Measurements from ENCODE around the gene FRS3.

The FRS3 gene

GRCh38 chr6:41724586-41725501 is 54.9 kb downstream of the FRS3 start:
- peak overlapping the region; percentile 65 to 97 (median 85); a peak in 21 of 22 replicates for H3K9ac ChIP-seq
- H3K4me3 ChIP-seq: peak overlapping the region; percentile 12 to 70 (median 60); a peak in 16 of 20 replicates
- no peak for TF ChIP-seq Cebpa-rat (IDR thresholded peaks at IDR 0.05)
- peaks cover 0 to 34% (median 12%) of the 10 kb centered on the region in 11 experiments; a peak in 14 of 22 replicates for H3K36me3 ChIP-seq
- H3K27me3 ChIP-seq: no peaks in the 10 kb centered on the region
- peak overlapping the region; percentile 70 to 100 (median 96) for H3K27ac ChIP-seq
- peaks cover 97 to 99% (median 98%) of the 10 kb centered on the region in 10 experiments for H3K4me1 ChIP-seq
- no peaks in the 10 kb centered on the region for H3K9me3 ChIP-seq (replicated peaks in 1 of 11)
- H4K20me1 ChIP-seq: peaks cover 0 to 53% (median 4%) of the 10 kb centered on the region in 11 experiments; a peak in 9 of 22 replicates
- peak overlapping the region; percentile 96 to 100 (median 99) for H3K4me2 ChIP-seq

DNA sequence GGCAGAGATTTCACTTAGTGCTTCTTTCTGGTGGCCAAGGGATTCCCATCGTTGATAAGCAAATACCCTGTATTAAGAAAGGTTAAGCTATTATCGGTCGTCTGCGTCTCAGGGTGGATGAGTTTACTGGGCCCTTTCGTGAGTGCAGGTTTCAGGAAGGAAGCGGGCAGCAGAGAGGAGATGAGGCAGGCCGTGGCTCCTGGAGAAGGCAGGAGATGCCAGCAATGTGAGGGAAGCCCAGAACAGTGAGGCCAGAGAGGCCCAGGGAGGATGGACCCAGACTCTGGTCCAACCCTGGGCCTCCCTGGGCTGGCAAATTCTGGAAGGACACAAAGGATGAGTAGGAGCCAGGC is 55.5 kb downstream of the FRS3 start:
- Histone ChIP-seq H3K4me3 (peak overlapping the region; percentile 12 to 70 (median 60); a peak in 17 of 20 replicates), H3K36me3 (peaks cover 0 to 37% (median 14%) of the 10 kb centered on the region in 11 experiments; a peak in 13 of 22 replicates), H4K20me1 (peaks cover 0 to 53% (median 4%) of the 10 kb centered on the region in 11 experiments; a peak in 7 of 22 replicates), H3K9ac (peak overlapping the region; percentile 65 to 97 (median 85); a peak in 21 of 22 replicates), H3K4me2 (peak overlapping the region; percentile 96 to 100 (median 99)), H3K27me3 (no peaks in the 10 kb centered on the region), H3K4me1 (peaks cover 97 to 99% (median 98%) of the 10 kb centered on the region in 10 experiments), H3K9me3 (replicated peaks in 1 of 11) (no peaks in the 10 kb centered on the region), H3K27ac (peak overlapping the region; percentile 70 to 100 (median 96))
- TF ChIP-seq Cebpa-rat (IDR thresholded peaks at IDR 0.05): no peak

DNA sequence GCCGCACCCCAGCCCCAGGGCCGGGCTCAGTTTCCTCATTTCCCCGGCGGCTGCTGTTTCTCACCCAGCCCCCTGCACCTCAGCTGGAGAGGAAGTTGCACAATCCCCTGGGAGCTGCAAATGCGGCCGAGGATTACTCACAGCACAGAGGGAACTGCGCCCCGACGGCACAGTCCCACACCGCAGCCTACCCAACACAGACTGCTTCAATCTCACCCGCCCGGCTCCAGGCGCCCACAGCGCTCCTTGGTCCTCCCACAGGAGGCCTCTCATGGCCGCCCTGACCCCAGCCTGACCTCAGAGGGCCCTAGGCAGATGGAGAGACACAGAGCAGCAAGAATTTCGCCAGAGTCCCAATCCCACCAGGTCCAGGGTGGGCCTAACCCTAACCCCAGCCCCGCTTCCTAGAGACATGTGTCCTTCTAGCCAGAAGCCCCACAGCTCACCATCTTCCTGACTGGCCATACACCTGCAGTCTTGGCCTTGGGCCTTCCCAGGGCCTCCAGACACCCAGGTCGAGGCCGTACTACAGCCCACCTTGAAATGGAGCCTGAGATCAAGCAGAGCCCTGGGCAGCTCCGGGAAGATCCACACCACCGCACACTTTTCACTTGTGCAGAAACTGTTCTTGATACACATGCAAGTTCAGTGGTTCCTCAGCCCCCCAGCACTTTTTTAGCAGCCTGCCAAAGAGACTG is 56.0 kb downstream of the FRS3 start:
- peak overlapping the region; percentile 65 to 97 (median 85); a peak in 21 of 22 replicates for H3K9ac ChIP-seq
- peak; percentile 94 to 100 (median 98) for TF ChIP-seq Cebpa-rat (IDR thresholded peaks at IDR 0.05)

GRCh38 chr6:41722969-41723529 is 56.7 kb downstream of the FRS3 start:
- H3K27ac ChIP-seq: peak overlapping the region in 10 of 11 experiments; percentile 49 to 100 (median 96); a peak in 21 of 22 replicates
- peak overlapping the region; percentile 4 to 70 (median 60); a peak in 19 of 20 replicates for H3K4me3 ChIP-seq
- TF ChIP-seq Cebpa-rat (IDR thresholded peaks at IDR 0.05): no peak
- H3K36me3 ChIP-seq: peaks cover 0 to 37% (median 13%) of the 10 kb centered on the region in 11 experiments; a peak in 12 of 22 replicates
- peaks cover 0 to 54% (median 0%) of the 10 kb centered on the region in 11 experiments; a peak in 5 of 22 replicates for H4K20me1 ChIP-seq
- no peaks in the 10 kb centered on the region for H3K27me3 ChIP-seq
- peaks cover 97 to 99% (median 98%) of the 10 kb centered on the region in 10 experiments for H3K4me1 ChIP-seq
- H3K9ac ChIP-seq: peak overlapping the region; percentile 23 to 97 (median 85); a peak in 20 of 22 replicates
- H3K9me3 ChIP-seq (replicated peaks in 1 of 11): no peaks in the 10 kb centered on the region
- peak overlapping the region; percentile 96 to 100 (median 99) for H3K4me2 ChIP-seq

More for the DNA sequence above, 56.0 kb downstream of the FRS3 start:
- H3K36me3 ChIP-seq: peaks cover 0 to 38% (median 13%) of the 10 kb centered on the region in 11 experiments; a peak in 12 of 22 replicates
- peaks cover 97 to 99% (median 98%) of the 10 kb centered on the region in 10 experiments for H3K4me1 ChIP-seq
- peak overlapping the region; percentile 96 to 100 (median 99) for H3K4me2 ChIP-seq
- no peaks in the 10 kb centered on the region for H3K27me3 ChIP-seq
- H3K9me3 ChIP-seq (replicated peaks in 1 of 11): no peaks in the 10 kb centered on the region
- H4K20me1 ChIP-seq: peaks cover 0 to 53% (median 0%) of the 10 kb centered on the region in 11 experiments; a peak in 7 of 22 replicates
- H3K27ac ChIP-seq: peak overlapping the region; percentile 70 to 100 (median 96)
- H3K4me3 ChIP-seq: peak overlapping the region; percentile 36 to 70 (median 60)

GRCh38 chr6:41721414-41721813 is 58.3 kb downstream of the FRS3 start:
- Histone ChIP-seq H3K4me3 (peak overlapping the region in 4 of 10 experiments; percentile 62 to 70 (median 64); a peak in 6 of 20 replicates), H3K27ac (peak overlapping the region in 10 of 11 experiments; percentile 45 to 100 (median 96); a peak in 20 of 22 replicates), H3K9me3 (replicated peaks in 1 of 11) (no peaks in the 10 kb centered on the region), H3K36me3 (peaks cover 0 to 37% (median 12%) of the 10 kb centered on the region in 11 experiments; a peak in 11 of 22 replicates), H3K27me3 (no peaks in the 10 kb centered on the region), H3K4me1 (peaks cover 97 to 99% (median 98%) of the 10 kb centered on the region in 10 experiments), H3K9ac (peak overlapping the region; percentile 1 to 97 (median 85); a peak in 17 of 22 replicates), H3K4me2 (peak overlapping the region; percentile 96 to 100 (median 99)), H4K20me1 (peaks cover 0 to 57% (median 7%) of the 10 kb centered on the region in 11 experiments; a peak in 12 of 22 replicates)
- no peak for TF ChIP-seq Cebpa-rat (IDR thresholded peaks at IDR 0.05)

DNA sequence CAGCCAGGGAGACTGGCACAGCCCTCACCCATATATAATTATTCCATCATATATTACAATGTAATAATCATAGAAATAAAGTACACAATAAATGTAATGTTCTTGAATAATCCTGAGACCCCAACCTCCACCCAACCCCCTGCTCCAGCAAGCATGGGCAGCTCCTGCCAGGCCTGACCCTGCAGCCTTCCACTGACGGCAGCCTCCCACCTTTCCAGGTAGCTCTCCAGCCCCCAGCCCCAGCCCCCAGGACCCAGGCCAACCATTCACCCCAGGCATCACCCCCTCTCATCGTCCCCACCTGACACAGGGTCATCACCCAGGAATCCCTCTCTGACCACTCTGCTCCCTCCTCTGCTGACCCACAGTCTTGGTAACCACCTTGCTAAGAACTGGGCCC is 58.9 kb downstream of the FRS3 start:
- H3K27ac ChIP-seq: peak overlapping the region; percentile 14 to 100 (median 96); a peak in 20 of 22 replicates
- H3K36me3 ChIP-seq: peaks cover 0 to 37% (median 8%) of the 10 kb centered on the region in 11 experiments; a peak in 11 of 22 replicates
- no peaks in the 10 kb centered on the region for H3K27me3 ChIP-seq
- H3K4me2 ChIP-seq: peak overlapping the region; percentile 96 to 100 (median 99); a peak in 21 of 22 replicates
- H3K9ac ChIP-seq: peak overlapping the region; percentile 1 to 97 (median 76); a peak in 14 of 22 replicates
- H3K4me1 ChIP-seq: peaks cover 97 to 99% (median 98%) of the 10 kb centered on the region in 10 experiments
- no peaks in the 10 kb centered on the region for H3K9me3 ChIP-seq (replicated peaks in 1 of 11)
- TF ChIP-seq Cebpa-rat (IDR thresholded peaks at IDR 0.05): no peak
- peak overlapping the region in 3 of 10 experiments; percentile 3 to 70 (median 8); a peak in 3 of 20 replicates for H3K4me3 ChIP-seq
- peaks cover 0 to 57% (median 12%) of the 10 kb centered on the region in 11 experiments; a peak in 13 of 22 replicates for H4K20me1 ChIP-seq

GRCh38 chr6:41720262-41720620 is 59.5 kb downstream of the FRS3 start:
- peak overlapping the region; percentile 96 to 100 (median 99) for H3K4me2 ChIP-seq
- peaks cover 97 to 99% (median 98%) of the 10 kb centered on the region in 10 experiments for H3K4me1 ChIP-seq
- peak overlapping the region; percentile 14 to 100 (median 96) for H3K27ac ChIP-seq
- peaks cover 0 to 39% (median 8%) of the 10 kb centered on the region in 11 experiments; a peak in 11 of 22 replicates for H3K36me3 ChIP-seq
- H4K20me1 ChIP-seq: peaks cover 0 to 59% (median 12%) of the 10 kb centered on the region in 11 experiments; a peak in 13 of 22 replicates
- peak overlapping the region in 10 of 11 experiments; percentile 30 to 87 (median 48); a peak in 17 of 22 replicates for H3K9ac ChIP-seq
- TF ChIP-seq Cebpa-rat (IDR thresholded peaks at IDR 0.05): no peak
- no peaks in the 10 kb centered on the region for H3K9me3 ChIP-seq (replicated peaks in 1 of 11)
- H3K27me3 ChIP-seq: no peaks in the 10 kb centered on the region
- peak overlapping the region in 1 of 10 experiments; percentile 8; a peak in 1 of 20 replicates for H3K4me3 ChIP-seq

All from BLaER1 treated with 17β-estradiol and CSF1 and Interleukin-3, amounts not matched to agents 10 nM and 100 nM (cell line).